BLaER1 treated with 17β-estradiol and CSF1 and Interleukin-3, amounts not matched to agents 10 nM and 100 nM (cell line): ENCODE results near the gene TAF1L.
A peak's percentile ranks its signal among the peaks of the same experiment; 100 is the strongest.

Experiments used
- H3K27ac ChIP-seq, 11 experiments: shearing (Covaris generic); formaldehyde crosslinking; 2 replicates each; pipeline ENCODE4 v1.8.1; 2022
- H3K27me3 ChIP-seq, 11 experiments: shearing (Covaris generic); formaldehyde crosslinking; 2 replicates each; pipeline ENCODE4 v1.8.1; 2022
- H3K36me3 ChIP-seq, 11 experiments: shearing (Covaris generic); formaldehyde crosslinking; 2 replicates each; pipeline ENCODE4 v1.8.1; 2022
- H3K4me1 ChIP-seq, 10 experiments: shearing (Covaris generic); formaldehyde crosslinking; 2 replicates each; pipeline ENCODE4 v1.8.1; 2022
- H3K4me2 ChIP-seq, 11 experiments: shearing (Covaris generic); formaldehyde crosslinking; 2 replicates each; pipeline ENCODE4 v1.8.1; 2022
- H3K4me3 ChIP-seq, 10 experiments: shearing (Covaris generic); formaldehyde crosslinking; 2 replicates each; pipeline ENCODE4 v1.8.1; 2022
- H3K9ac ChIP-seq, 11 experiments: shearing (Covaris generic); formaldehyde crosslinking; 2 replicates each; pipeline ENCODE4 v1.8.1; 2022
- H3K9me3 ChIP-seq, 11 experiments: shearing (Covaris generic); formaldehyde crosslinking; replicated peaks in 1 of 11; 2 replicates each; pipeline ENCODE4 v1.8.1; 2022
- H4K20me1 ChIP-seq, 11 experiments: shearing (Covaris generic); formaldehyde crosslinking; 2 replicates each; pipeline ENCODE4 v1.8.1; 2022
- Cebpa-rat ChIP-seq, 11 experiments: shearing (Covaris generic); IDR thresholded peaks; 2 replicates each; pipeline ENCODE4 v1.8.1; 2022

Gene TAF1L

GRCh38 chr9:32596096-32596865 lies 39.2 kb downstream of the TAF1L start:
- no peak overlapping the region for H3K27ac ChIP-seq
- peaks cover 3 to 17% (median 6%) of the 10 kb centered on the region in 11 experiments; a peak in 13 of 22 replicates for H3K9me3 ChIP-seq
- H3K36me3 ChIP-seq: no peaks in the 10 kb centered on the region
- H3K4me2 ChIP-seq: peak overlapping the region in 8 of 11 experiments; percentile 3 to 77 (median 50); a peak in 12 of 22 replicates
- peaks cover 0 to 9% (median 0%) of the 10 kb centered on the region in 11 experiments; a peak in 1 of 22 replicates for H4K20me1 ChIP-seq
- TF ChIP-seq Cebpa-rat (IDR thresholded peaks at IDR 0.05): no peak
- peaks cover 0 to 15% (median 0%) of the 10 kb centered on the region in 11 experiments; a peak in 3 of 22 replicates for H3K27me3 ChIP-seq
- H3K4me1 ChIP-seq: peaks cover 4 to 44% (median 32%) of the 10 kb centered on the region in 10 experiments; a peak in 16 of 20 replicates
- H3K9ac ChIP-seq: no peak overlapping the region
- H3K4me3 ChIP-seq: no peak overlapping the region

DNA sequence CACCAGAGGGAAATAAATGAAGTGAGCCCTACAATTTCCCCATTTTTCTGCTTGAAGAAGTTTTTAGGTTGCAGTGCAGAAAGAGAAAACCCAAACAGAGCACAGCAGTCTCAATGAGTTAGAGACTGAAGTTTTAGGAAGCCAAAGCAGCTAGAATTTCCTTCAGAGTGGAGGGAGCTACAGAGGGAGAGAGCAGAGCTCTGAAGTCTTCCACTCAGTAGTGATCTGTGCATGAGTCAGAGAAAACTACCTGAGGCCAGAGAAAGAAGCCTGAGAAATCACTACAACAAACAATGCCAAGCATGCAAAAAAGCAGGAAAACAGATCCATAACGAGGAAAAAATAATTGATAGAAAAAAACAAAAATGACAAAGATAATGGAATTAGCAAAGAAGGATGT lies 44.6 kb downstream of the TAF1L start:
- no peak overlapping the region for H3K9ac ChIP-seq
- no peak overlapping the region for H3K4me3 ChIP-seq
- no peak for TF ChIP-seq Cebpa-rat (IDR thresholded peaks at IDR 0.05)
- H3K4me2 ChIP-seq: no peak overlapping the region
- no peaks in the 10 kb centered on the region for H3K36me3 ChIP-seq
- H4K20me1 ChIP-seq: no peaks in the 10 kb centered on the region
- no peak overlapping the region for H3K27ac ChIP-seq
- peaks cover 0 to 14% (median 0%) of the 10 kb centered on the region in 11 experiments; a peak in 3 of 22 replicates for H3K27me3 ChIP-seq
- H3K9me3 ChIP-seq: peaks cover 0 to 7% (median 0%) of the 10 kb centered on the region in 11 experiments; a peak in 3 of 22 replicates
- peaks cover 0 to 5% (median under 1%) of the 10 kb centered on the region in 10 experiments; a peak in 8 of 20 replicates for H3K4me1 ChIP-seq

DNA sequence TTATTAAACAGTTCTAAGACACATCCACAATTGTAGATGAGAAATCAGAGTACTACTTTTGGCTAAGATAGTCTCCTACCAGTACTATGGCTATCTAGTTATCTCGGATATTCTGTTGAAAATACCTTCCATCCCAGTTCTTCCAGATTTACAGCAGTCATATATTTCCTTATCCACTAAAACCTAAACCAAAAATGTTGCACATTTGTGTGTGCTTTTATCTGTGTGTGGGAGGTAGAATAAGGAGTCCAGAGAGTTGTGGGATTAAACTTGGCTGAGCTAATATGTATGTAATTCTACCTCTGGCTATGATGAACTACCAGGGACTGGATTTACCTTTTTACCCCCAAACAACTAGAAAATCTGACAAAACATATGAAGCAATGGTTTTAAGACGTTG lies 45.0 kb downstream of the TAF1L start:
- Histone ChIP-seq H3K27me3 (peaks cover 0 to 14% (median 0%) of the 10 kb centered on the region in 11 experiments; a peak in 3 of 22 replicates), H3K36me3 (no peaks in the 10 kb centered on the region)

DNA sequence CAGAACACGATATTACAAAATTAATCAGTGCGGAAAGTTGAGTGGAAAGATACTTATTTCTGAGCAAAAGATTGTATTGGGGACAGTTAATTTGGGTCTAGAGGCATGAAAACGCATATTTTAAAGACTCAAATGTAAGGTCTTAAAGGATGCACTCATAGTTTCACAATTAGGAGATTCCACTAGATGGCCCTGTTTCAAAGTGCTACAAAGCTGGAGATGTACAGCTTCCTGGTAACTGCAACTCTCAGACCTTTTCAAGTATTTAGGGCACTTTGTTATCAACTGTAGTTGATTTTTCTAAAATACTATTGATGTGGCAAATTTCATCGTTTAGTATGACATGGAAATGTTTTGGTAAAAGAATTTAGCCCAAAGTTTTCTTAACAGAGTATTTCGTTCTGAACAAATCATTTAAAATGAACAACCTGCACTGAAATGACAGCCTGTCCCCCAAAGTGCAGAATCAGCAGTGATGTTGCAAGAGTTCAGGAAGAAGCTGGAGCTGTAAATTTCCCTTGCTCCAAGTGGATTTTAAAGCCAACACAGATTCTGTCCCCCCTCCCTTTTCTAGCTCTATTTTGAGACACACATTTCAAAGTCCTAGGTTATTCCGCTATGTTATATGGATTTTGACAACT lies 46.3 kb downstream of the TAF1L start:
- H3K4me1 ChIP-seq: no peaks in the 10 kb centered on the region
- TF ChIP-seq Cebpa-rat (IDR thresholded peaks at IDR 0.05): no peak; a peak in 1 of 22 replicates

More for the DNA sequence above, 45.0 kb downstream of the TAF1L start:
- H3K4me1 ChIP-seq: peaks cover 0 to under 1% (median 0%) of the 10 kb centered on the region in 10 experiments; a peak in 3 of 20 replicates
- H3K27ac ChIP-seq: no peak overlapping the region
- H4K20me1 ChIP-seq: no peaks in the 10 kb centered on the region
- no peak overlapping the region for H3K4me2 ChIP-seq
- H3K4me3 ChIP-seq: no peak overlapping the region
- TF ChIP-seq Cebpa-rat (IDR thresholded peaks at IDR 0.05): no peak
- H3K9me3 ChIP-seq: peaks cover 0 to 7% (median 0%) of the 10 kb centered on the region in 11 experiments; a peak in 3 of 22 replicates
- H3K9ac ChIP-seq: no peak overlapping the region

DNA sequence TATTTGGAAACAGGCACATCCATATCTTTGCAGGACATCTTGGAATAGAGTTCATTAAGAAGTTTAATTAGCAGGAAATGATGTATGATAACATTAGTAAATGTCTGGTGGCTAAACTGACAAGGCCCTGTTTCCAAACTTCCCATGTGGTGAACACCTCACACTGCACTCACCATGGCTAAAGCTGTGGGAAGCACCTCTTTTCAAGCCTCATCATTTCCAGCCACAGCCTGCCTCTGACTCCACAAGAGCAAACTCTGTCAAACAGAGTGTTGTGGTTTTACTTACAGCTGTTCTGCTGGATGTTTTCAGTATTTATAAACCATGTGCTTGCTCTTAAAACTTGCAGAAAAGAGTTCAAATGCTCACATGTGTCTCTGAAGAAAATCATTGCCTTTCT lies 47.6 kb downstream of the TAF1L start:
- Histone ChIP-seq H4K20me1 (no peaks in the 10 kb centered on the region), H3K4me1 (no peaks in the 10 kb centered on the region), H3K27ac (no peak overlapping the region), H3K36me3 (no peaks in the 10 kb centered on the region), H3K9ac (no peak overlapping the region), H3K27me3 (peaks cover 0 to 12% (median 0%) of the 10 kb centered on the region in 11 experiments; a peak in 3 of 22 replicates), H3K4me2 (no peak overlapping the region), H3K9me3 (peaks cover 0 to 7% (median 0%) of the 10 kb centered on the region in 11 experiments; a peak in 3 of 22 replicates), H3K4me3 (no peak overlapping the region)
- no peak for TF ChIP-seq Cebpa-rat (IDR thresholded peaks at IDR 0.05)

More for the DNA sequence above, 46.3 kb downstream of the TAF1L start:
- Histone ChIP-seq H3K4me3 (no peak overlapping the region), H3K27me3 (peaks cover 0 to 14% (median 0%) of the 10 kb centered on the region in 11 experiments; a peak in 3 of 22 replicates), H3K27ac (no peak overlapping the region), H3K36me3 (no peaks in the 10 kb centered on the region), H3K9me3 (peaks cover 0 to 7% (median 0%) of the 10 kb centered on the region in 11 experiments; a peak in 3 of 22 replicates), H3K9ac (no peak overlapping the region), H3K4me2 (no peak overlapping the region), H4K20me1 (no peaks in the 10 kb centered on the region)

DNA sequence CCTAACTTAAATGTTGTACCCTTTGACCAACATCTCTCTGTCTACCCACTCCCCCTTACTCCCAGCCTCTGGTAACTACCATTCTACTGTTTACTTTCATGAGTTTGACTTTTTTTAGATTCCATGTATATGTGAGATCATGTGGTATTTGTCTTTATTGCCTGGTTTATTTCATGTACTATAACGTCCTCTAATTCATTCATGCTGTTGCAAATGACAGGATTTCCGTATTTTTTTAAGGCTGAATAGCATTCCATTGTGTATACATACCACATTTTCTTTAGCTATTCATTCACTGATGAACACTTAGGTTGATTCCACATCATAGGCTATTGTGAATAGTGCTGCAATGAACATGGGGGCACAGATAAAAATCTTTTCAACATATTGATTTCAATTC lies 50.7 kb downstream of the TAF1L start:
- H3K9ac ChIP-seq: no peak overlapping the region
- H3K9me3 ChIP-seq: peaks cover 0 to 7% (median 0%) of the 10 kb centered on the region in 11 experiments; a peak in 3 of 22 replicates
- H3K27ac ChIP-seq: no peak overlapping the region
- H3K4me2 ChIP-seq: no peak overlapping the region
- no peak for TF ChIP-seq Cebpa-rat (IDR thresholded peaks at IDR 0.05)
- no peak overlapping the region for H3K4me3 ChIP-seq
- H3K4me1 ChIP-seq: peaks cover 0 to 7% (median 2%) of the 10 kb centered on the region in 10 experiments; a peak in 8 of 20 replicates
- no peaks in the 10 kb centered on the region for H3K27me3 ChIP-seq
- no peaks in the 10 kb centered on the region for H3K36me3 ChIP-seq
- H4K20me1 ChIP-seq: no peaks in the 10 kb centered on the region

DNA sequence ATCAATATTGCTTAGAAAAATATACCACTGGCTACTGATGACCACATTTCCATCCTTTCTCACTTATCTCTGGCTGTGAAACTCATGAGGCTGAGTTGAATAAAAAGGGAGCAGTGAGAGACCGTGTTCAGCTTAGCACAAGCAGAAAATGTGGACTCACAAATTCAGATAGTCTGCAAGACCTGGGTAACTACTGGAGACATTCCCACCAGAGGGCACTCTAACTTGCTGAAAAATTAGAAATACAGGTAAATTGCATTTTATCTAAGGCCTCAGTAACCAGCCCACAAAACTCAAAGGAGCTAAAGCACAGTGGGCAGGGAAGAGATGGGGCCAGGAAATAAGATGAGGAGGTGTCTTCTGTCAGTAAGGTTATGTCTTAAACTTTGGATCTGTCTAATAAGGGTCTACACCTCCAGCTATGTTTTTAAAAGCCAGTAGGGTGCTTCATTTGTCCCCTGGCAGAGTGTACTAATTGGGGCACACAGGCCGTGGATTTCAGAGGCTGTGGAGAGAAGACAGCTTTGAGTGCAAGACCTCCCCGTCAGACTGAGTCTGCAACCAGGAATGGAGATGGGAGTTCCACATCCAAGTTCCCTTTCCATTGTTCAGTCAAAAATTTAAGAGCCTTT lies 53.8 kb downstream of the TAF1L start:
- Histone ChIP-seq H3K4me3 (no peak overlapping the region), H3K27me3 (no peaks in the 10 kb centered on the region), H3K9me3 (peaks cover 0 to 6% (median 0%) of the 10 kb centered on the region in 11 experiments; a peak in 3 of 22 replicates), H3K4me2 (no peak overlapping the region; a peak in 1 of 22 replicates), H4K20me1 (no peaks in the 10 kb centered on the region), H3K9ac (no peak overlapping the region), H3K4me1 (peaks cover 0 to 7% (median 2%) of the 10 kb centered on the region in 10 experiments; a peak in 8 of 20 replicates), H3K36me3 (no peaks in the 10 kb centered on the region), H3K27ac (no peak overlapping the region)
- no peak for TF ChIP-seq Cebpa-rat (IDR thresholded peaks at IDR 0.05)

- H3K27me3 ChIP-seq: no peaks in the 10 kb centered on the region
- no peak overlapping the region for H3K4me3 ChIP-seq
- H4K20me1 ChIP-seq: no peaks in the 10 kb centered on the region
- H3K9me3 ChIP-seq: no peaks in the 10 kb centered on the region
- H3K4me1 ChIP-seq: peaks cover 0 to 7% (median 2%) of the 10 kb centered on the region in 10 experiments; a peak in 8 of 20 replicates
- H3K4me2 ChIP-seq: peak overlapping the region in 3 of 11 experiments; percentile 5 to 41 (median 32); a peak in 3 of 22 replicates
- no peaks in the 10 kb centered on the region for H3K36me3 ChIP-seq
- no peak overlapping the region for H3K27ac ChIP-seq
- TF ChIP-seq Cebpa-rat (IDR thresholded peaks at IDR 0.05): no peak
- 0 out of 22 replicates have a peak overlapping the region, but pooled peaks of 1 of the 11 experiments have one; percentile 6 for H3K9ac ChIP-seq
Observed at GRCh38 chr9:32580631-32581300, 54.7 kb downstream of the TAF1L start.
